Caki2 (cell line): ENCODE measurements around the gene CPNE8. TPM values are rescaled to one million over a fixed set of nuclear protein-coding genes. Genes with fewer than 3 reads are reported as not detected.

Source experiments
- DNase-seq: peaks from one replicate; pipeline ENCODE4 v3.0.0-alpha.2; 2015; ENCODE audit warnings: low read depth
- in situ Hi-C: cut with HindIII; loops from 2 replicates; pipeline ENCODE4 v1.10.0; 2016; ENCODE audit warnings: low sequenced_read_pairs, low pct_unique_long_range_greater_than_20kb, mixed read lengths
- total RNA-seq: library from RNA; depleted of rRNA; stranded (reverse); fragments of >200 nt; shearing (Covaris generic); gene quantifications from 2 replicates; pipeline ENCODE4 v1.2.3, GENCODE V29; 2014; ENCODE audit warnings: low replicate concordance

Gene CPNE8
- total RNA-seq, 1 experiment from 2014 or later = 20.4 TPM

DNA sequence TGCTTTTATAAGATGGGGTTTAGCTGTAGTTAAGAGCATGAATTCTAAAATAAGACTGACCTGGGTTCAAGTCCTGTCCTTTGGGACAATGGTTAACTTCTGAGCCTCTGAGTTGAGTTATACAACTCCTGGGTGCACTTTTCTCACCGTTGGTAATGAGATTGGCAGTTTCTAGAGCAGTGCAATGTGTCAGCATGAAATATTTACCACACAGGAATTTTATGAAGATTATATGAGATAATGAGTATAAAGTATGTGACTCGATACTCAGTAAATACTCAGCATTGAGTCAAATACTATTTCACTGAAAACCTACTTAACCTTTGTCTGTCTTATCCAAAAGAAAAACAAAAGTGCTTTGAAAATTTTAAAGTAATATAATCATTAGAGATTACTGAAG, 214.2 kb downstream of the CPNE8 start:
- in situ Hi-C loops = no loop called here
- DNase-seq = no peak

DNA sequence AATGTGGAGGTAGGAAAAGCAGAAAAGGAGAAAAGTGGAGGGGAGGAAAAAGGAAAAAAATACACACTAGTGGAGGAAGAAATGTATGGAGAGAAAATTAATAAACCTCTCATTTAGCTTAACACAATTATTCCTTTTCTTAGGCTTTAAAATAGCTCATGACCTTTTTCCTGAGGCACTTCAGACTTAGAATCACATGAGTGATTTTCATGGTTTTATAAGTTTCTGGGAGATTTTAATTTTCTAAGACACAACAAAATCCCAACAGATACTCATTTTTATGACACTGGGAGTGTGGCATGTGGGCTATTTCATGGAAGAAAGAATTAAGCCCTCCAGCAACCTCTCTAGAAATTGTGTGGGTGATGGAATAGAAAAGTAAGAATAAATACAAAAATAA, 214.7 kb downstream of the CPNE8 start:
- in situ Hi-C loops = no loop called here
- no peak for DNase-seq

GRCh38 chr12:38689704-38690103, 215.7 kb downstream of the CPNE8 start:
- DNase-seq = no peak
- in situ Hi-C loops = no loop called here

GRCh38 chr12:38689195-38689594, 216.2 kb downstream of the CPNE8 start:
- in situ Hi-C loops = no loop called here
- DNase-seq = no peak

DNA sequence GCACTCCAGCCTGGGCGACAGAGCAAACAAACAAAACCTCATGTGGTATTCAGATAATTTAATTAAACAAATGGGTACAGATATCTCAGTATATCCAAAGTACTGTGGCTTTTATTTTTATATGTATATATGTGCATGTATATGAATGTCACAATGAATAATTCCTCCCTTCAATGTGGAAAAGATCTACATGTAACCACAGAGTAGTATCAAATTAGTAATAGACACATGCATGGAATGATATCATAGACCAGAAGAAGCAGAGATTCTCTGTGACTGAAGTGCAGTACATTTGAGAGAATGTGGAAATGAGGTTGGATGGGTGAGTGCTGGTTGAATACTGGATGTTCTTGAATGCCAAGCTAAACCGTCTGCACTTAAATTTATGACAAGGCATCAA, 222.9 kb downstream of the CPNE8 start:
- no peak for DNase-seq
- in situ Hi-C loops = no loop called here

GRCh38 chr12:38669530-38669929, 235.9 kb downstream of the CPNE8 start:
- in situ Hi-C loops = no loop called here
- DNase-seq = no peak

- in situ Hi-C loops = no loop called here
- DNase-seq = no peak
These were observed 236.3 kb downstream of the CPNE8 start for GRCh38 chr12:38669081-38669480.

DNA sequence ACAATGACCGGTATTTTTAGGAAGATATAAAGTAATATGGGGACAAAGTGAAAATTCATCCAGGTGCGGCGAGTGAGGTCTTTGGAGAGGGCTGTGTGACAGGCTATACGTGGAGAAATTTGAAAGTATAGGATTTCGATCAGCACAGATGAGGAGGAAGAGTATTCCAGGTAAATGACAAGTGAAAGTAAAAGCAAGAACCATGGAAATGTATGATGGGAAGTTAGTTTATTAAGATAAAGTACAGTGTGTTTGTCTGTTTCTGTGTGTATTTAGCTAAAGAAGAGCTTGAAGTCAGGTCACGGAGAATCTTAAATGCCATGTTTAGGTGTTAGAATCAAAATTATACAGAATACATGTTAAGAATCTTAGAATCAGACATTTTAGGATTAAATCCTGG, 239.0 kb downstream of the CPNE8 start:
- DNase-seq = no peak
- in situ Hi-C loops = no loop called here

DNA sequence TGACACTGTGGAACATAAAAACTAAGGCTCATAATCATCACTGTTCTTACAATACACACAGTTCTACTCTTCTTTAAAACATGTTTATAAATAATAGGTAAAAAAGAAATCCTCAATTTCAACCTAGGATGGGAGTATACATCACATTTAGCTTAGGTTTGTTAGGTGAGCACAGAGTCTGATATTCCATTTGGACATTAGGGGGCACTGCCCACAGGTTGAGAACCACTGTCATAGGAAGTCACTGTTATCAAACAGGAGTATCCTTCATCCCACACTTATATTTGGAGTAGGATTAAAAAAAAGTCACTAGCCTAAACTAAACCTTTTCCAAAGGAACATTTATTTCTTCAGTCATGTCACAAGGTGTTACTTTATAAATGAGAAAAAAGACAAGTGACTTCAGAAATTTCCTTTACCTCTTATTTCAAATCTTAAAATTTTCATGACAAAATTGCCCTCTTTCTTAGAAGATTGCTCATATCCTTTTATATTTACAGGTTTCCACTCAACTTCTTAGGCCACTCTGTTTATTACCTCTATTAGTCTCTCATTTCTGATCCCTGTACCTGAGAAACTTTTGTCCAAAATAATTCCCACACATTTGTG, 240.6 kb downstream of the CPNE8 start:
- in situ Hi-C loops = no loop called here
- peak; percentile 6 for DNase-seq

DNA sequence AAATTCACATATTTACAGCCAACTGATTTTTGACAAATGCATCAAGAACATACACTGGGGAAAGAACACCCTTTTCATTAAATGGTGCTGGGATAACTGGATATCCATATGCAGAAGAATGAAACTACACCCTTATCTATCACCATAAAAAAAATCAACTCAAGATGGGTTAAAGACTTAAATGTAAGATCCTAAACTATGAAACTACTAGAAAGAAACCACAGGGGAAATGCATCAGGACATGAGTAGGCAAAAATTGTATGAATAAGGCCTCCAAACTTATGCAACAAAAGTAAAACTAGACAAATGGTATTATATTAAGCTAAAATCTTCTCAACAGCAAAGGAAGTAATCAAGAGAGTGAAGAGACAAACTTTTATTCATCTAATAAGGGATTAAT, 242.6 kb downstream of the CPNE8 start:
- no peak for DNase-seq
- in situ Hi-C loops = no loop called here

GRCh38 chr12:38653650-38654049, 251.7 kb downstream of the CPNE8 start:
- DNase-seq = no peak
- in situ Hi-C loops = no loop called here

GRCh38 chr12:38648813-38649212, 256.6 kb downstream of the CPNE8 start:
- in situ Hi-C loops = no loop called here
- no peak for DNase-seq

DNA sequence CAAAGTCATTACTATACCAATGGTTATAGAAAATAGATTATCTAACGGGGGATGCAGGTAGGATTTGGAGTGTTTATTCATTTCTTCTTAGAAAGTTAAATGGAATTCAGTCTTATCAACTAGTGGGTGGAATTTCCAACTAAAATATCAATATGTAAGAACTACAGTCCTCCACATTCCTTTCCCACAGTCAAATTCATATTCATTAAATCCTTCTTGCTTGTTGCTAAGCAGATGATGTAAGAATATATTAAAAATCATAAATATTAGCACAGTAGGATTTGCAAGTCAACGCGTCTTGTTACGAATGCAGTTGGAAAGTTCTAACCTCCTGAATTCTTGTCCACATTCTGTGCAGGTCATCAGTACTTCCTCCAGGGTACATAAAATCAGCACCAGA, 259.2 kb downstream of the CPNE8 start:
- no peak for DNase-seq
- in situ Hi-C loops = no loop called here

DNA sequence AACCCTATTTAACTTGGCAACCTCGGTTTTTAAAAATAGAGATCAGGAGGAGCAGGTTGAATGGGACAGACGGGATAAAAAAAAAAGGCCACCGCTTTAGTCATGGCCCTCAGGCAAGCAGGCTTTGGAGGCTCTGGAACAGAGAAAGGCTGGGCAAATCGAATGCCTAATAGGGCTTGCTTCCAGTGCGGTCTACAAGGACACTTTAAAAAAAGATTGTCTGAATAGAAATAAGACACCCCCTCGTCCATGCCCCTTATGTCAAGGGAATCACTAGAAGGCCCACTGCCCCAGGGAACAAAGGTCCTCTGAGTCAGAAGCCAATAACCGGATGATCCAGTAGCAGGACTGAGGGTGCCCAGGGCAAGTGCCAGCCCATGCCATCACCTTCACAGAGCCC, 265.8 kb downstream of the CPNE8 start:
- DNase-seq = no peak
- in situ Hi-C loops = no loop called here

- in situ Hi-C loops = no loop called here
- no peak for DNase-seq
These were observed 267.0 kb downstream of the CPNE8 start for GRCh38 chr12:38638401-38638800.

DNA sequence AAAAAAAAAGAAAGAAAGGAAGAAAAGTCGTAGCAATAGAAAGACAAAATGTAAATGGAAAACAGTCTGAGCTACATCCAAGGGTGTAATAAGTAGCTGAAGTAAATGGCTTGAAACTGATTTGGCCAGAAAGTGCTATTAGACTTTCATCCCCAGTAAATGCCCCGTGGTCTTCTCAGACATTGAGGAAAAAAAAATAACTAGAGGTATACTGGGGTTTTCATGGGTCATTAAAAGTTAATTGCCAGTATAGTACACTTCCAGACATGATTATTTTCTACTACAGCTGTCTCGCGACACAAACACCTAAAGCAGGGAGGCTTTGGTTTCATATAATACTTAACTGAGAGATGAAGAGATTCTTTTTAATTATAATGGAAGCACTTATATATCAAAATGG, 271.9 kb downstream of the CPNE8 start:
- in situ Hi-C loops = no loop called here

GRCh38 chr12:38629064-38629463, 276.3 kb downstream of the CPNE8 start:
- in situ Hi-C loops = no loop called here
- DNase-seq = no peak

More for the DNA sequence above, 271.9 kb downstream of the CPNE8 start:
- no peak for DNase-seq

- no peak for DNase-seq
- in situ Hi-C loops = no loop called here
These were observed 277.1 kb downstream of the CPNE8 start for GRCh38 chr12:38628288-38628687.

- no peak for DNase-seq
- in situ Hi-C loops = no loop called here
These were observed 280.1 kb downstream of the CPNE8 start for GRCh38 chr12:38625306-38625705.

GRCh38 chr12:38614171-38614570, 291.2 kb downstream of the CPNE8 start:
- in situ Hi-C loops = no loop called here
- DNase-seq = no peak
